HepG2 (cell line): ENCODE data around the gene CASD1. TPM values are rescaled to one million over a fixed set of nuclear protein-coding genes. Genes with fewer than 3 reads are reported as not detected.

Experiments used
- ATAC-seq: fragments of 200-7000 bp; cut with Tn5 transposase; 3 replicates; pipeline ENCODE4 v1.9.1; 2020; ENCODE audit warnings: mild to moderate bottlenecking, moderate library complexity
- BruUV-seq: library from RNA; stranded (reverse); fragments of 400-500 nt; replicated peaks from 2 replicates; lab custom pipeline; 2021; lab: Mats Ljungman, UMichigan
- CTCF ChIA-PET: fragments of 300-600 bp; formaldehyde crosslinking; extraction: SDS; loops from one replicate; lab custom pipeline; 2021; ENCODE audit warnings: low total read pairs, inconsistent platforms, low intra/inter-chr PET ratio; lab: Yijun Ruan, JAX
- POLR2A ChIA-PET: fragments of 350-600 bp; sonication (Branson Sonifier 250); formaldehyde crosslinking; loops from one replicate; lab custom pipeline; 2020; ENCODE audit warnings: antibody characterized with exemption, inconsistent platforms; lab: Yijun Ruan, JAX
- DNase-seq: peaks from one replicate; pipeline ENCODE4 v3.0.0-alpha.2; 2015; ENCODE audit warnings: low spot score
- FAIRE-seq: peaks from 3 replicates; lab custom pipeline; 2011; peaks lifted over from hg19 to GRCh38; lab: Jason Lieb, UNC
- H2AFZ ChIP-seq: one replicate; pipeline ENCODE4 v1.6.1; 2011; ENCODE audit warnings: low read length, inconsistent platforms
- H3K27ac ChIP-seq: fragments of 300-600 bp; 3 replicates; pipeline ENCODE4 v1.8.0; 2011; ENCODE audit warnings: mixed run types, mild to moderate bottlenecking, mixed read lengths, low read length, inconsistent platforms; ENCODE audit not compliant: insufficient read depth; ENCODE audit errors: extremely low read length
- H3K27me3 ChIP-seq, 2 experiments: fragments of 200-600 bp in 1 of 2; 2 replicates in 1 of 2; 3 replicates in 1 of 2; pipeline versions ENCODE4 v1.6.0 to v1.8.0; 2011; ENCODE audit warnings: low read length in 2 of 2, mild to moderate bottlenecking in 2 of 2, moderate library complexity in 2 of 2, inconsistent platforms in 1 of 2; ENCODE audit not compliant: insufficient read depth in 2 of 2, control insufficient read depth in 1 of 2
- H3K36me3 ChIP-seq, 2 experiments: fragments of 200-600 bp in 1 of 2; replicated peaks in 1 of 2; 2 replicates in 1 of 2; 3 replicates in 1 of 2; pipeline versions ENCODE4 v1.5.1 to v1.8.0; 2011; ENCODE audit warnings: low read length in 2 of 2, inconsistent platforms in 1 of 2; ENCODE audit not compliant: insufficient read depth in 2 of 2, control insufficient read depth in 1 of 2
- H3K4me1 ChIP-seq: 2 replicates; pipeline ENCODE4 v1.5.1; 2012; ENCODE audit warnings: low read length, inconsistent platforms; ENCODE audit not compliant: insufficient read depth
- H3K4me2 ChIP-seq: 2 replicates; pipeline ENCODE4 v1.6.0; 2011; ENCODE audit warnings: low read depth, low read length, inconsistent platforms
- H3K4me3 ChIP-seq, 3 experiments: fragments of 200-600 bp in 1 of 3; sonication (generic), shearing (Covaris generic) in 1 of 3; replicated peaks in 1 of 3; 2 replicates each; pipeline ENCODE4 v1.5.1; 2011 to 2016; ENCODE audit warnings: low read length in 3 of 3, inconsistent platforms in 2 of 3, low read depth in 2 of 3, mild to moderate bottlenecking in 2 of 3, control low read depth in 1 of 3, mixed read lengths in 1 of 3; ENCODE audit not compliant: insufficient read depth in 1 of 3
- H3K79me2 ChIP-seq: one replicate; pipeline ENCODE4 v1.6.1; 2011; ENCODE audit warnings: low read length, inconsistent platforms; ENCODE audit not compliant: insufficient read depth
- H3K9ac ChIP-seq: 2 replicates; pipeline ENCODE4 v1.6.0; 2011; ENCODE audit warnings: mild to moderate bottlenecking, low read depth, low read length, inconsistent platforms; ENCODE audit not compliant: insufficient read depth
- H3K9me3 ChIP-seq: 2 replicates; pipeline ENCODE4 v1.5.1; 2012; ENCODE audit warnings: mild to moderate bottlenecking, low read length
- H4K20me1 ChIP-seq: 2 replicates; pipeline ENCODE4 v1.6.0; 2011; ENCODE audit warnings: inconsistent platforms, mild to moderate bottlenecking, low read length, moderate library complexity; ENCODE audit not compliant: insufficient read depth
- AHR ChIP-seq: IDR thresholded peaks from 2 replicates; pipeline ENCODE4 v1.6.1; 2018; ENCODE audit warnings: missing genetic modification reagents, missing compliant biosample characterization
- ATAD3A ChIP-seq: sonication (generic); formaldehyde crosslinking; IDR thresholded peaks from 2 replicates; pipeline ENCODE4 v1.4.0; 2020; ENCODE audit warnings: missing genetic modification reagents
- GZF1 ChIP-seq: sonication (generic); formaldehyde crosslinking; IDR thresholded peaks from 2 replicates; pipeline ENCODE4 v1.5.1; 2020; ENCODE audit warnings: mild to moderate bottlenecking, missing genetic modification reagents
- IKZF1 ChIP-seq: fragments of 450-650 bp; IDR thresholded peaks from 2 replicates; pipeline ENCODE4 v1.7.1; 2016
- PPARG ChIP-seq: conservative IDR thresholded peaks from 2 replicates; pipeline ENCODE4 v1.6.1; 2016; ENCODE audit warnings: missing biosample characterization, missing genetic modification reagents
- RAD51 ChIP-seq: fragments of 450-650 bp; IDR thresholded peaks from 2 replicates; pipeline ENCODE4 v1.6.1; 2016; ENCODE audit warnings: borderline replicate concordance
- RCOR2 ChIP-seq: IDR thresholded peaks from 2 replicates; pipeline ENCODE4 v1.6.1; 2016; ENCODE audit warnings: missing biosample characterization, missing genetic modification reagents
- SKI ChIP-seq: fragments of 450-650 bp; IDR thresholded peaks from one replicate; pipeline ENCODE4 v1.6.1; 2018; ENCODE audit warnings: mild to moderate bottlenecking; ENCODE audit not compliant: partially characterized antibody
- SMARCE1 ChIP-seq: fragments of 450-650 bp; IDR thresholded peaks from 2 replicates; pipeline ENCODE4 v1.6.1; 2017; ENCODE audit warnings: borderline replicate concordance
- SMC3 ChIP-seq: IDR thresholded peaks from 2 replicates; pipeline ENCODE4 v1.6.1; 2011; ENCODE audit warnings: low read length, improper control_type of control experiment
- SP5 ChIP-seq: IDR thresholded peaks from 2 replicates; pipeline ENCODE4 v1.6.1; 2016; ENCODE audit warnings: low read depth, borderline replicate concordance
- XRCC5 ChIP-seq: fragments of 200-400 bp; formaldehyde crosslinking; optimal IDR thresholded peaks from 2 replicates; pipeline ENCODE3; 2017; ENCODE audit warnings: mild to moderate bottlenecking, low read length
- ZNF883 ChIP-seq: sonication (generic); formaldehyde crosslinking; IDR thresholded peaks from 2 replicates; pipeline ENCODE4 v1.5.1; 2020; ENCODE audit warnings: mild to moderate bottlenecking, missing genetic modification reagents; ENCODE audit errors: not compliant biosample characterization
- WGBS: methylation state at CpG from one replicate; pipeline ENCODE4 v1.1.6; 2017; ENCODE audit warnings: low lambda C conversion rate; 5-methylcytosine and 5-hydroxymethylcytosine counted together
- in situ Hi-C: cut with HindIII; loops from 2 replicates; pipeline ENCODE4 v1.10.0; 2017; ENCODE audit warnings: low pct_unique_long_range_greater_than_20kb; ENCODE audit not compliant: extremely low pct_ligation_motif_present
- intact Hi-C: fragments of 100-400 bp; cut with micrococcal nuclease; formaldehyde crosslinking; loops from one replicate; pipeline ENCODE4 v1.10.0; 2022; ENCODE audit not compliant: unreplicated experiment
- polyA plus RNA-seq, 8 experiments: library from polyadenylated mRNA; depleted of rRNA in 3 of 8; stranded (reverse) in 7 of 8; unstranded in 1 of 8; fragments of >200 nt; fragmentation: Illumina TruSeq in 4 of 8; extraction: Trizol in 4 of 8; gene quantifications; 2 replicates each; pipeline versions ENCODE4 v1.2.1 to v1.2.3, GENCODE V29; 2011 to 2016; ENCODE audit warnings: low read depth in 4 of 8, missing spikeins in 1 of 8, mixed read lengths in 1 of 8; ENCODE audit not compliant: insufficient read depth in 1 of 8
- total RNA-seq, 5 experiments: library from RNA; depleted of rRNA; stranded (reverse); fragments of >200 nt; fragmentation: Illumina TruSeq; extraction: Trizol; gene quantifications; 2 replicates each; pipeline ENCODE4 v1.2.3, GENCODE V29; 2016; ENCODE audit warnings: low read depth in 1 of 5
- TF ChIP-seq, protein P1 (sequence below): sonication (generic); formaldehyde crosslinking; IDR thresholded peaks from 2 replicates; pipeline ENCODE4 v1.4.0; 2020; ENCODE audit warnings: missing genetic modification reagents
- TF ChIP-seq, protein P2 (sequence below): sonication (generic); formaldehyde crosslinking; IDR thresholded peaks from 2 replicates; pipeline ENCODE4 v1.4.0; 2020; ENCODE audit warnings: low read depth, mild to moderate bottlenecking, missing genetic modification reagents

Gene CASD1
- total and polyA plus RNA-seq, 2 of the 13 experiments (the other 11 are each of a cell fraction or from before 2014, with no cell fraction given): 22.9 to 32.6 TPM

DNA sequence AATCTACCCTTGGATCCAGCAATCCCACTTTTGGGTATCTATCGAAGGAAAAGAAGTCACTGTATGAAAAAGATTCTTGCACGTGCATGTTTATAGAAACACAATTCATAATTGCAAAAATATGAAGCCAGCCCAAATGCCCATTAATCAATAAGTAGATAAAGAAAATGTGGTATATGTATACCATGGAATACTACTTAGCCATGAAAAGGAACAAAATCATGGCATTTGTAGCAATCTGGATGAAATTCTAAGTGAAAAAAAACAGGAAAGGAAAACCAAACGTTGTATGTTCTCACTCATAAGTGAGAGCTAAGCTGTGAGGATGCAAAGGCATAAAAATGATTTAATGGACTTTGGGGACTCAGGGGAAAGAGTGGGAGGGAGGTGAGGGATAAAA is 18.2 kb upstream of the CASD1 start:
- Histone ChIP-seq H3K36me3 (no peaks in the 10 kb centered on the region), H4K20me1 (no peaks in the 10 kb centered on the region), H3K4me1 (no peaks in the 10 kb centered on the region), H2AFZ (no peak overlapping the region), H3K9ac (no peak overlapping the region), H3K27ac (no peak overlapping the region), H3K79me2 (no peaks in the 10 kb centered on the region), H3K4me2 (no peak overlapping the region), H3K9me3 (no peaks in the 10 kb centered on the region), H3K27me3 (no peaks in the 10 kb centered on the region), H3K4me3 (no peak overlapping the region)
- FAIRE-seq (no peak), ATAC-seq (no peak), DNase-seq (no peak)
- 39% methylated on average over 3 of the region's 3 CpGs for WGBS
- intact Hi-C loops: no loop called here
- no TSS peak for BruUV-seq
- ChIA-PET CTCF (no interaction called here), POLR2A (no interaction called here)
- no peak for TF ChIP-seq SMARCE1
- TF ChIP-seq XRCC5: no peak
- no peak for TF ChIP-seq IKZF1
- TF ChIP-seq SMC3: no peak
- in situ Hi-C loops: no loop called here

DNA sequence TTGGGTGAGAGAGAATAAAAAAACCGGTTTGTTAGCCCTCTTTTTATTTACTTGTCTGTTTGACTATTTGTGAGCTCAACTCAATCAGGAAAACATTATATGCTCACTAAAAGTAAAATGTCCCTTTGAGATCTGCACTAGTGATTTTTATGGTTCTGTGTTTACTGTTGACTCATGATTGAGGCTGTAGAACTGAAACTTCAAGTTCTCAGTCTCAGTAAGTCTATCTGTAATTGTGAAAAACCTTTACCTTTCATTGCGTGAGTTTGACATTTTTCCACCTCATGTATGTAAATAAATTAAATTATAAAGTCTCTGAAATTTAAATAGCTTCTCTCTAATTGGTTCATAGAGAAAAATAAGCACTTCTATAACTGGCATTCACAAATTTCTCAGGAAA is 17.0 kb upstream of the CASD1 start:
- ATAC-seq (no peak), FAIRE-seq (no peak), DNase-seq (no peak)
- no peak overlapping the region for H2AFZ ChIP-seq
- H3K27me3 ChIP-seq: peaks cover 0 to 9% of the 10 kb centered on the region in 2 experiments; a peak in 2 of 5 replicates
- no peak overlapping the region for H3K4me3 ChIP-seq
- POLR2A ChIA-PET: no interaction called here
- CTCF ChIA-PET: no interaction called here
- no peak overlapping the region for H3K9ac ChIP-seq
- no peaks in the 10 kb centered on the region for H3K9me3 ChIP-seq
- 23% methylated on average over 2 of the region's 2 CpGs for WGBS
- TF ChIP-seq PPARG (CRISPR knock-in tag) (no peak), RCOR2 (CRISPR knock-in tag) (no peak), ZNF883 (no peak), RAD51 (no peak), GZF1 (no peak), AHR (no peak), ATAD3A (no peak), SKI (no peak), SP5 (CRISPR knock-in tag) (no peak)
- TF ChIP-seq, protein P1, sequence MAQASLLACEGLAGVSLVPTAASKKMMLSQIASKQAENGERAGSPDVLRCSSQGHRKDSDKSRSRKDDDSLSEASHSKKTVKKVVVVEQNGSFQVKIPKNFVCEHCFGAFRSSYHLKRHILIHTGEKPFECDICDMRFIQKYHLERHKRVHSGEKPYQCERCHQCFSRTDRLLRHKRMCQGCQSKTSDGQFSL: no peak
- TF ChIP-seq, protein P2, sequence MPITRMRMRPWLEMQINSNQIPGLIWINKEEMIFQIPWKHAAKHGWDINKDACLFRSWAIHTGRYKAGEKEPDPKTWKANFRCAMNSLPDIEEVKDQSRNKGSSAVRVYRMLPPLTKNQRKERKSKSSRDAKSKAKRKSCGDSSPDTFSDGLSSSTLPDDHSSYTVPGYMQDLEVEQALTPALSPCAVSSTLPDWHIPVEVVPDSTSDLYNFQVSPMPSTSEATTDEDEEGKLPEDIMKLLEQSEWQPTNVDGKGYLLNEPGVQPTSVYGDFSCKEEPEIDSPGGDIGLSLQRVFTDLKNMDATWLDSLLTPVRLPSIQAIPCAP (CRISPR knock-in tag): no peak
- H3K36me3 ChIP-seq: no peaks in the 10 kb centered on the region
- H3K4me1 ChIP-seq: no peaks in the 10 kb centered on the region
- no peak overlapping the region for H3K4me2 ChIP-seq
- no TSS peak for BruUV-seq
- H4K20me1 ChIP-seq: no peaks in the 10 kb centered on the region
- H3K79me2 ChIP-seq: no peaks in the 10 kb centered on the region
- in situ Hi-C loops (no loop called here), intact Hi-C loops (no loop called here)
- H3K27ac ChIP-seq: no peak overlapping the region
